Endothelial cell of umbilical vein (primary cell): ENCODE data around the gene HASPIN. TPM values are rescaled to one million over a fixed set of nuclear protein-coding genes. Genes with fewer than 3 reads are reported as not detected.

Experiments used
- BruUV-seq: library from RNA; stranded (reverse); fragments of 400-500 nt; replicated peaks from 2 replicates; lab custom pipeline; 2021; lab: Mats Ljungman, UMichigan
- CTCF ChIA-PET: fragments of 300-600, 350-600 bp; sonication (Branson Sonifier 250); formaldehyde crosslinking; loops from one replicate; lab custom pipeline; 2021; ENCODE audit warnings: antibody characterized with exemption, inconsistent platforms; lab: Charles Lee
- POLR2A ChIA-PET: fragments of 300-600, 350-600 bp; sonication (Branson Sonifier 250); formaldehyde crosslinking; loops from one replicate; lab custom pipeline; 2021; ENCODE audit warnings: antibody characterized with exemption, inconsistent platforms; lab: Charles Lee
- DNase-seq: peaks from one replicate; pipeline ENCODE4 v3.0.0-alpha.2; 2011; ENCODE audit warnings: low read depth, low spot score
- FAIRE-seq: peaks from 2 replicates; lab custom pipeline; 2011; peaks lifted over from hg19 to GRCh38; lab: Jason Lieb, UNC
- H2AFZ ChIP-seq: 2 replicates; pipeline ENCODE4 v1.6.0; 2012; ENCODE audit warnings: low read depth, low read length, control low read depth, inconsistent platforms
- H3K27ac ChIP-seq: 2 replicates; pipeline ENCODE4 v1.5.1; 2011; ENCODE audit warnings: low read depth, mild to moderate bottlenecking, control low read depth, low read length, moderate library complexity; ENCODE audit not compliant: insufficient read depth
- H3K27me3 ChIP-seq, 2 experiments: 2 replicates each; pipeline versions ENCODE4 v1.6.0 to v1.6.1; 2011; ENCODE audit warnings: low read length in 2 of 2, mixed read lengths in 1 of 2; ENCODE audit not compliant: control insufficient read depth in 2 of 2, insufficient read depth in 2 of 2
- H3K36me3 ChIP-seq, 2 experiments: 2 replicates in 1 of 2; 3 replicates in 1 of 2; pipeline ENCODE4 v1.5.1; 2011; ENCODE audit warnings: low read length in 2 of 2, mild to moderate bottlenecking in 1 of 2, moderate library complexity in 1 of 2; ENCODE audit not compliant: control insufficient read depth in 2 of 2, insufficient read depth in 2 of 2; ENCODE audit errors: extremely low read depth in 1 of 2
- H3K4me1 ChIP-seq: 3 replicates; pipeline ENCODE4 v1.5.1; 2011; ENCODE audit warnings: mild to moderate bottlenecking, low read length; ENCODE audit not compliant: control insufficient read depth, insufficient read depth; ENCODE audit errors: extremely low read depth
- H3K4me2 ChIP-seq: 2 replicates; pipeline ENCODE4 v1.6.1; 2011; ENCODE audit warnings: low read length, control low read depth, mixed read lengths; ENCODE audit not compliant: insufficient read depth
- H3K4me3 ChIP-seq, 3 experiments: fragments of 200-600 bp in 1 of 3; sonication (generic), shearing (Covaris generic) in 1 of 3; replicated peaks in 1 of 3; 2 replicates each; pipeline ENCODE4 v1.5.1; 2011 to 2016; ENCODE audit warnings: control low read depth in 3 of 3, low read length in 3 of 3, mild to moderate bottlenecking in 2 of 3, inconsistent platforms in 1 of 3, low read depth in 1 of 3, moderate library complexity in 1 of 3; ENCODE audit not compliant: insufficient read depth in 1 of 3
- H3K79me2 ChIP-seq: 2 replicates; pipeline ENCODE4 v1.6.0; 2012; ENCODE audit warnings: low read length, inconsistent platforms; ENCODE audit not compliant: control insufficient read depth, insufficient read depth
- H3K9ac ChIP-seq: replicated peaks from 2 replicates; pipeline ENCODE3; 2011; ENCODE audit warnings: low read length, control low read depth; ENCODE audit not compliant: insufficient read depth; ENCODE audit errors: extremely low read depth
- H3K9me1 ChIP-seq: replicated peaks from 3 replicates; pipeline ENCODE4 v1.6.0; 2011; ENCODE audit warnings: mild to moderate bottlenecking, low read length; ENCODE audit not compliant: control insufficient read depth, insufficient read depth; ENCODE audit errors: extremely low read depth
- H3K9me3 ChIP-seq: replicated peaks from 2 replicates; pipeline ENCODE4 v1.5.1; 2012; ENCODE audit warnings: low read length, inconsistent platforms; ENCODE audit not compliant: control insufficient read depth, insufficient read depth
- H4K20me1 ChIP-seq: replicated peaks from 2 replicates; pipeline ENCODE3; 2011; ENCODE audit warnings: mild to moderate bottlenecking, low read length; ENCODE audit not compliant: control insufficient read depth, insufficient read depth; ENCODE audit errors: extremely low read depth
- EZH2 ChIP-seq: IDR thresholded peaks from 2 replicates; pipeline ENCODE4 v1.6.1; 2012; ENCODE audit warnings: borderline replicate concordance, low read depth, mild to moderate bottlenecking, moderate library complexity, low read length, inconsistent platforms; ENCODE audit not compliant: severe bottlenecking
- FOS ChIP-seq: IDR thresholded peaks from 2 replicates; pipeline ENCODE4 v1.6.1; 2011; ENCODE audit warnings: mild to moderate bottlenecking, low read length, moderate library complexity, borderline replicate concordance; ENCODE audit not compliant: insufficient read depth
- GATA2 ChIP-seq: IDR thresholded peaks from 2 replicates; pipeline ENCODE4 v1.7.0; 2011; ENCODE audit warnings: low read depth, mild to moderate bottlenecking, moderate library complexity, mixed read lengths, low read length; ENCODE audit not compliant: insufficient read length, insufficient read depth
- JUN ChIP-seq: IDR thresholded peaks from 2 replicates; pipeline ENCODE4 v1.6.1; 2011; ENCODE audit warnings: borderline replicate concordance, low read depth; ENCODE audit not compliant: insufficient read length, insufficient read depth
- MYC ChIP-seq: IDR thresholded peaks from one replicate; pipeline ENCODE4 v1.6.1; 2011; ENCODE audit warnings: mild to moderate bottlenecking, low read depth, low read length
- POLR2A ChIP-seq: IDR thresholded peaks from 2 replicates; pipeline ENCODE4 v1.6.1; 2012; ENCODE audit warnings: low read depth, mild to moderate bottlenecking, control low read depth, low read length
- POLR2AphosphoS5 ChIP-seq: IDR thresholded peaks from 2 replicates; pipeline ENCODE4 v1.6.1; 2012; ENCODE audit warnings: low read depth, mild to moderate bottlenecking, control low read depth, low read length, moderate library complexity; ENCODE audit not compliant: insufficient read depth
- dilution Hi-C: fragments of 300-500 bp; cut with MboI; formaldehyde crosslinking; loops from one replicate; pipeline ENCODE4 v1.15.0; 2019; ENCODE audit warnings: low sequenced_read_pairs; ENCODE audit not compliant: extremely low pct_ligation_motif_present
- intact Hi-C: fragments of 100-400 bp; cut with micrococcal nuclease; formaldehyde crosslinking; loops from one replicate; pipeline ENCODE4 v1.10.0; 2022
- polyA plus RNA-seq, 4 experiments: library from polyadenylated mRNA; depleted of rRNA in 3 of 4; stranded (reverse) in 3 of 4; unstranded in 1 of 4; fragments of >200 nt; gene quantifications; 2 replicates each; pipeline versions ENCODE4 v1.2.1 to v1.2.3, GENCODE V29; 2011 to 2012; ENCODE audit warnings: missing spikeins in 1 of 4
- total RNA-seq: library from RNA; stranded (reverse); gene quantifications from 2 replicates; pipeline ENCODE4 v1.2.3, GENCODE V29; 2021
- TF ChIP-seq, protein P1 (sequence below), 2 donors: IDR thresholded peaks; 1 replicate in 1 of 2; 2 replicates in 1 of 2; pipeline ENCODE4 v1.5.1; 2011; ENCODE audit warnings: low read length in 2 of 2, mild to moderate bottlenecking in 2 of 2, moderate library complexity in 2 of 2, control low read depth in 1 of 2, inconsistent platforms in 1 of 2, low read depth in 1 of 2; ENCODE audit not compliant: insufficient read depth in 1 of 2; ENCODE audit errors: extremely low read depth in 1 of 2
- TF ChIP-seq, protein P2 (sequence below): IDR thresholded peaks from 2 replicates; pipeline ENCODE4 v1.6.1; 2011; ENCODE audit not compliant: insufficient read depth, insufficient read length

The HASPIN gene
- total and polyA plus RNA-seq, 2 donors (not counting 3 experiments of a cell fraction or from before 2014, with no cell fraction given) = 2.7 to 13.2 TPM

GRCh38 chr17:3747805-3748204 lies 24.1 kb downstream of the HASPIN start:
- ChIA-PET POLR2A (no interaction called here), CTCF (interaction anchor here (6.6 kb wide), 1 partner anchor 10 kb away, joined by 35 read pairs; no protein-coding TSS in a partner anchor)
- BruUV-seq = no TSS peak
- intact Hi-C loops (no loop called here), dilution Hi-C loops (no loop called here)
- Histone ChIP-seq H3K9me1 (no peaks in the 10 kb centered on the region), H2AFZ (no peak overlapping the region), H4K20me1 (no peaks in the 10 kb centered on the region), H3K27me3 (no peaks in the 10 kb centered on the region), H3K36me3 (no peaks in the 10 kb centered on the region), H3K4me1 (no peaks in the 10 kb centered on the region), H3K4me2 (no peak overlapping the region), H3K4me3 (no peak overlapping the region), H3K27ac (no peak overlapping the region), H3K79me2 (no peaks in the 10 kb centered on the region), H3K9me3 (no peaks in the 10 kb centered on the region), H3K9ac (no peak overlapping the region)
- DNase-seq (no peak), FAIRE-seq (no peak)
- TF ChIP-seq, protein P1, sequence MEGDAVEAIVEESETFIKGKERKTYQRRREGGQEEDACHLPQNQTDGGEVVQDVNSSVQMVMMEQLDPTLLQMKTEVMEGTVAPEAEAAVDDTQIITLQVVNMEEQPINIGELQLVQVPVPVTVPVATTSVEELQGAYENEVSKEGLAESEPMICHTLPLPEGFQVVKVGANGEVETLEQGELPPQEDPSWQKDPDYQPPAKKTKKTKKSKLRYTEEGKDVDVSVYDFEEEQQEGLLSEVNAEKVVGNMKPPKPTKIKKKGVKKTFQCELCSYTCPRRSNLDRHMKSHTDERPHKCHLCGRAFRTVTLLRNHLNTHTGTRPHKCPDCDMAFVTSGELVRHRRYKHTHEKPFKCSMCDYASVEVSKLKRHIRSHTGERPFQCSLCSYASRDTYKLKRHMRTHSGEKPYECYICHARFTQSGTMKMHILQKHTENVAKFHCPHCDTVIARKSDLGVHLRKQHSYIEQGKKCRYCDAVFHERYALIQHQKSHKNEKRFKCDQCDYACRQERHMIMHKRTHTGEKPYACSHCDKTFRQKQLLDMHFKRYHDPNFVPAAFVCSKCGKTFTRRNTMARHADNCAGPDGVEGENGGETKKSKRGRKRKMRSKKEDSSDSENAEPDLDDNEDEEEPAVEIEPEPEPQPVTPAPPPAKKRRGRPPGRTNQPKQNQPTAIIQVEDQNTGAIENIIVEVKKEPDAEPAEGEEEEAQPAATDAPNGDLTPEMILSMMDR (IDR thresholded peaks at IDR 0.05; ENCODE audit: extremely low read depth in 1 of 2, insufficient read depth in 1 of 2, low read depth in 1 of 2, low read length in 2 of 2) = no peak
- TF ChIP-seq POLR2AphosphoS5 (no peak), MYC (no peak), FOS (no peak), EZH2 (no peak), GATA2 (no peak), JUN (no peak), POLR2A (no peak)
- TF ChIP-seq, protein P2, sequence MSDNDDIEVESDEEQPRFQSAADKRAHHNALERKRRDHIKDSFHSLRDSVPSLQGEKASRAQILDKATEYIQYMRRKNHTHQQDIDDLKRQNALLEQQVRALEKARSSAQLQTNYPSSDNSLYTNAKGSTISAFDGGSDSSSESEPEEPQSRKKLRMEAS = no peak
